SH-SY5Y (cell line): Measurements from ENCODE around the gene CLEC6A.

Experiments used
- GATA2 ChIP-seq: IDR thresholded peaks from 2 replicates; pipeline ENCODE4 v1.6.1; 2011; ENCODE audit warnings: mild to moderate bottlenecking, low read depth, low read length
- GATA3 ChIP-seq: IDR thresholded peaks from 2 replicates; pipeline ENCODE4 v1.6.1; 2011; ENCODE audit warnings: low read depth, mild to moderate bottlenecking, low read length, moderate library complexity

- TF ChIP-seq GATA3, result no peak
- TF ChIP-seq GATA2, result no peak
Observed at GRCh38 chr12:8453796-8454195, 2.0 kb upstream of the CLEC6A start.
